HepG2 (cell line): ENCODE measurements around the gene WDR20. TPM values are rescaled to one million over a fixed set of nuclear protein-coding genes. Genes with fewer than 3 reads are reported as not detected.

Experiments
- ATAC-seq: fragments of 200-7000 bp; cut with Tn5 transposase; 3 replicates; pipeline ENCODE4 v1.9.1; 2020; ENCODE audit warnings: mild to moderate bottlenecking, moderate library complexity
- BruUV-seq: library from RNA; stranded (reverse); fragments of 400-500 nt; replicated peaks from 2 replicates; lab custom pipeline; 2021; lab: Mats Ljungman, UMichigan
- CTCF ChIA-PET: fragments of 300-600 bp; formaldehyde crosslinking; extraction: SDS; loops from one replicate; lab custom pipeline; 2021; ENCODE audit warnings: low total read pairs, inconsistent platforms, low intra/inter-chr PET ratio; lab: Yijun Ruan, JAX
- POLR2A ChIA-PET: fragments of 350-600 bp; sonication (Branson Sonifier 250); formaldehyde crosslinking; loops from one replicate; lab custom pipeline; 2020; ENCODE audit warnings: antibody characterized with exemption, inconsistent platforms; lab: Yijun Ruan, JAX
- DNase-seq: peaks from one replicate; pipeline ENCODE4 v3.0.0-alpha.2; 2015; ENCODE audit warnings: low spot score
- FAIRE-seq: peaks from 3 replicates; lab custom pipeline; 2011; peaks lifted over from hg19 to GRCh38; lab: Jason Lieb, UNC
- H2AFZ ChIP-seq: one replicate; pipeline ENCODE4 v1.6.1; 2011; ENCODE audit warnings: low read length, inconsistent platforms
- H3K27ac ChIP-seq: fragments of 300-600 bp; 3 replicates; pipeline ENCODE4 v1.8.0; 2011; ENCODE audit warnings: mixed run types, mild to moderate bottlenecking, mixed read lengths, low read length, inconsistent platforms; ENCODE audit not compliant: insufficient read depth; ENCODE audit errors: extremely low read length
- H3K27me3 ChIP-seq, 2 experiments: fragments of 200-600 bp in 1 of 2; 2 replicates in 1 of 2; 3 replicates in 1 of 2; pipeline versions ENCODE4 v1.6.0 to v1.8.0; 2011; ENCODE audit warnings: low read length in 2 of 2, mild to moderate bottlenecking in 2 of 2, moderate library complexity in 2 of 2, inconsistent platforms in 1 of 2; ENCODE audit not compliant: insufficient read depth in 2 of 2, control insufficient read depth in 1 of 2
- H3K36me3 ChIP-seq, 2 experiments: fragments of 200-600 bp in 1 of 2; replicated peaks in 1 of 2; 2 replicates in 1 of 2; 3 replicates in 1 of 2; pipeline versions ENCODE4 v1.5.1 to v1.8.0; 2011; ENCODE audit warnings: low read length in 2 of 2, inconsistent platforms in 1 of 2; ENCODE audit not compliant: insufficient read depth in 2 of 2, control insufficient read depth in 1 of 2
- H3K4me1 ChIP-seq: 2 replicates; pipeline ENCODE4 v1.5.1; 2012; ENCODE audit warnings: low read length, inconsistent platforms; ENCODE audit not compliant: insufficient read depth
- H3K4me2 ChIP-seq: 2 replicates; pipeline ENCODE4 v1.6.0; 2011; ENCODE audit warnings: low read depth, low read length, inconsistent platforms
- H3K4me3 ChIP-seq, 3 experiments: fragments of 200-600 bp in 1 of 3; sonication (generic), shearing (Covaris generic) in 1 of 3; replicated peaks in 1 of 3; 2 replicates each; pipeline ENCODE4 v1.5.1; 2011 to 2016; ENCODE audit warnings: low read length in 3 of 3, inconsistent platforms in 2 of 3, low read depth in 2 of 3, mild to moderate bottlenecking in 2 of 3, control low read depth in 1 of 3, mixed read lengths in 1 of 3; ENCODE audit not compliant: insufficient read depth in 1 of 3
- H3K79me2 ChIP-seq: one replicate; pipeline ENCODE4 v1.6.1; 2011; ENCODE audit warnings: low read length, inconsistent platforms; ENCODE audit not compliant: insufficient read depth
- H3K9ac ChIP-seq: 2 replicates; pipeline ENCODE4 v1.6.0; 2011; ENCODE audit warnings: mild to moderate bottlenecking, low read depth, low read length, inconsistent platforms; ENCODE audit not compliant: insufficient read depth
- H3K9me3 ChIP-seq: 2 replicates; pipeline ENCODE4 v1.5.1; 2012; ENCODE audit warnings: mild to moderate bottlenecking, low read length
- H4K20me1 ChIP-seq: 2 replicates; pipeline ENCODE4 v1.6.0; 2011; ENCODE audit warnings: inconsistent platforms, mild to moderate bottlenecking, low read length, moderate library complexity; ENCODE audit not compliant: insufficient read depth
- ESRRA ChIP-seq: sonication (generic); formaldehyde crosslinking; IDR thresholded peaks from 2 replicates; pipeline ENCODE4 v1.5.1; 2020; ENCODE audit warnings: mild to moderate bottlenecking, low read depth, missing genetic modification reagents
- ETV5 ChIP-seq: IDR thresholded peaks from 2 replicates; pipeline ENCODE4 v1.6.1; 2018; ENCODE audit warnings: missing biosample characterization, missing genetic modification reagents, inconsistent platforms, borderline replicate concordance
- FOXO4 ChIP-seq: sonication (generic); formaldehyde crosslinking; conservative IDR thresholded peaks from 2 replicates; pipeline ENCODE4 v1.8.1; 2023; ENCODE audit warnings: missing genetic modification reagents
- HOXA7 ChIP-seq: sonication (generic); formaldehyde crosslinking; IDR thresholded peaks from 2 replicates; pipeline ENCODE4 v1.8.1; 2022; ENCODE audit warnings: mild to moderate bottlenecking, missing genetic modification reagents, moderate library complexity
- MIER2 ChIP-seq: IDR thresholded peaks from 2 replicates; pipeline ENCODE4 v1.6.1; 2016; ENCODE audit warnings: missing biosample characterization, missing genetic modification reagents
- MYNN ChIP-seq: sonication (generic); formaldehyde crosslinking; IDR thresholded peaks from 2 replicates; pipeline ENCODE4 v1.4.0; 2020; ENCODE audit warnings: mild to moderate bottlenecking, low read depth, missing genetic modification reagents
- PAF1 ChIP-seq: IDR thresholded peaks from 2 replicates; pipeline ENCODE4 v1.6.1; 2016; ENCODE audit warnings: missing genetic modification reagents, missing compliant biosample characterization
- SALL2 ChIP-seq: sonication (generic); formaldehyde crosslinking; IDR thresholded peaks from 2 replicates; pipeline ENCODE4 v1.8.1; 2023; ENCODE audit warnings: mild to moderate bottlenecking, missing genetic modification reagents, inconsistent platforms
- TAF1 ChIP-seq: sonication (generic); formaldehyde crosslinking; IDR thresholded peaks from 2 replicates; pipeline ENCODE4 v1.4.0; 2020; ENCODE audit warnings: missing genetic modification reagents
- THAP8 ChIP-seq: sonication (generic); formaldehyde crosslinking; IDR thresholded peaks from 2 replicates; pipeline ENCODE4 v1.5.1; 2020; ENCODE audit warnings: missing genetic modification reagents, mild to moderate bottlenecking, borderline replicate concordance
- YEATS2 ChIP-seq: sonication (generic); formaldehyde crosslinking; IDR thresholded peaks from 2 replicates; pipeline ENCODE4 v1.4.0; 2020; ENCODE audit warnings: missing genetic modification reagents, borderline replicate concordance
- ZNF20 ChIP-seq: sonication (generic); formaldehyde crosslinking; IDR thresholded peaks from 2 replicates; pipeline ENCODE4 v1.4.0; 2020; ENCODE audit warnings: mild to moderate bottlenecking, moderate library complexity, missing genetic modification reagents
- ZNF24 ChIP-seq: fragments of 450-650 bp; IDR thresholded peaks from 2 replicates; pipeline ENCODE4 v1.6.1; 2017; ENCODE audit warnings: antibody characterized with exemption, mild to moderate bottlenecking
- ZNF274 ChIP-seq: sonication (generic); formaldehyde crosslinking; IDR thresholded peaks from 2 replicates; pipeline ENCODE4 v1.5.1; 2020; ENCODE audit warnings: mild to moderate bottlenecking, missing genetic modification reagents
- ZNF550 ChIP-seq: sonication (generic); formaldehyde crosslinking; IDR thresholded peaks from 2 replicates; pipeline ENCODE4 v1.4.0; 2020; ENCODE audit warnings: mild to moderate bottlenecking, missing genetic modification reagents, borderline replicate concordance
- ZNF639 ChIP-seq: conservative IDR thresholded peaks from 2 replicates; pipeline ENCODE4 v1.6.1; 2018; ENCODE audit warnings: missing genetic modification reagents
- ZNF747 ChIP-seq: sonication (generic); formaldehyde crosslinking; IDR thresholded peaks from 2 replicates; pipeline ENCODE4 v1.8.1; 2023; ENCODE audit warnings: missing genetic modification reagents, mild to moderate bottlenecking, borderline replicate concordance
- WGBS: methylation state at CpG from one replicate; pipeline ENCODE4 v1.1.6; 2017; ENCODE audit warnings: low lambda C conversion rate; 5-methylcytosine and 5-hydroxymethylcytosine counted together
- in situ Hi-C: cut with HindIII; loops from 2 replicates; pipeline ENCODE4 v1.10.0; 2017; ENCODE audit warnings: low pct_unique_long_range_greater_than_20kb; ENCODE audit not compliant: extremely low pct_ligation_motif_present
- intact Hi-C: fragments of 100-400 bp; cut with micrococcal nuclease; formaldehyde crosslinking; loops from one replicate; pipeline ENCODE4 v1.10.0; 2022; ENCODE audit not compliant: unreplicated experiment
- polyA plus RNA-seq, 8 experiments: library from polyadenylated mRNA; depleted of rRNA in 3 of 8; stranded (reverse) in 7 of 8; unstranded in 1 of 8; fragments of >200 nt; fragmentation: Illumina TruSeq in 4 of 8; extraction: Trizol in 4 of 8; gene quantifications; 2 replicates each; pipeline versions ENCODE4 v1.2.1 to v1.2.3, GENCODE V29; 2011 to 2016; ENCODE audit warnings: low read depth in 4 of 8, missing spikeins in 1 of 8, mixed read lengths in 1 of 8; ENCODE audit not compliant: insufficient read depth in 1 of 8
- total RNA-seq, 5 experiments: library from RNA; depleted of rRNA; stranded (reverse); fragments of >200 nt; fragmentation: Illumina TruSeq; extraction: Trizol; gene quantifications; 2 replicates each; pipeline ENCODE4 v1.2.3, GENCODE V29; 2016; ENCODE audit warnings: low read depth in 1 of 5

WDR20 gene
- total and polyA plus RNA-seq, 2 of the 13 experiments (the other 11 are each of a cell fraction or from before 2014, with no cell fraction given) = 10.4 to 23.2 TPM

- H3K36me3 ChIP-seq = no peaks in the 10 kb centered on the region
- H3K9ac ChIP-seq = no peak overlapping the region
- TF ChIP-seq FOXO4 (CRISPR knock-in tag) (no peak), ZNF550 (CRISPR knock-in tag) (no peak), ZNF639 (CRISPR knock-in tag) (no peak), TAF1 (CRISPR knock-in tag) (no peak), THAP8 (CRISPR knock-in tag) (no peak), PAF1 (CRISPR knock-in tag) (no peak), ZNF274 (CRISPR knock-in tag) (no peak), MYNN (CRISPR knock-in tag) (no peak), ZNF24 (no peak), MIER2 (no peak), ETV5 (CRISPR knock-in tag) (no peak), HOXA7 (CRISPR knock-in tag) (no peak), ZNF20 (CRISPR knock-in tag) (no peak), ZNF747 (no peak), SALL2 (CRISPR knock-in tag) (no peak), ESRRA (CRISPR knock-in tag) (no peak), YEATS2 (CRISPR knock-in tag) (no peak)
- ChIA-PET CTCF (no interaction called here), POLR2A (no interaction called here)
- 95% methylated on average over 3 of the region's 3 CpGs for WGBS
- H2AFZ ChIP-seq = no peak overlapping the region
- no peak overlapping the region for H3K4me2 ChIP-seq
- in situ Hi-C loops (loop anchor here (5.0 kb wide), 1 partner anchor 74 kb away; no protein-coding TSS in a partner anchor), intact Hi-C loops (no loop called here)
- H4K20me1 ChIP-seq = no peaks in the 10 kb centered on the region
- no peak for DNase-seq
- H3K27me3 ChIP-seq = no peaks in the 10 kb centered on the region
- H3K9me3 ChIP-seq = no peaks in the 10 kb centered on the region
- no TSS peak for BruUV-seq
- no peak overlapping the region for H3K27ac ChIP-seq
- FAIRE-seq = no peak
- no peaks in the 10 kb centered on the region for H3K79me2 ChIP-seq
- ATAC-seq = no peak
- peaks cover 19% of the 10 kb centered on the region; the same call in 1 of the 2 replicates for H3K4me1 ChIP-seq
- H3K4me3 ChIP-seq = no peak overlapping the region
Observed at GRCh38 chr14:102238766-102239165, 99.1 kb downstream of the WDR20 start.
